GM19099 (cell line): ENCODE data around the gene MIA3.

ENCODE experiments used
- POLR2A ChIP-seq: IDR thresholded peaks from 3 replicates; pipeline ENCODE4 v1.6.1; 2011; ENCODE audit warnings: low read depth; ENCODE audit not compliant: insufficient read length; ENCODE audit errors: extremely low read depth

Gene MIA3

DNA sequence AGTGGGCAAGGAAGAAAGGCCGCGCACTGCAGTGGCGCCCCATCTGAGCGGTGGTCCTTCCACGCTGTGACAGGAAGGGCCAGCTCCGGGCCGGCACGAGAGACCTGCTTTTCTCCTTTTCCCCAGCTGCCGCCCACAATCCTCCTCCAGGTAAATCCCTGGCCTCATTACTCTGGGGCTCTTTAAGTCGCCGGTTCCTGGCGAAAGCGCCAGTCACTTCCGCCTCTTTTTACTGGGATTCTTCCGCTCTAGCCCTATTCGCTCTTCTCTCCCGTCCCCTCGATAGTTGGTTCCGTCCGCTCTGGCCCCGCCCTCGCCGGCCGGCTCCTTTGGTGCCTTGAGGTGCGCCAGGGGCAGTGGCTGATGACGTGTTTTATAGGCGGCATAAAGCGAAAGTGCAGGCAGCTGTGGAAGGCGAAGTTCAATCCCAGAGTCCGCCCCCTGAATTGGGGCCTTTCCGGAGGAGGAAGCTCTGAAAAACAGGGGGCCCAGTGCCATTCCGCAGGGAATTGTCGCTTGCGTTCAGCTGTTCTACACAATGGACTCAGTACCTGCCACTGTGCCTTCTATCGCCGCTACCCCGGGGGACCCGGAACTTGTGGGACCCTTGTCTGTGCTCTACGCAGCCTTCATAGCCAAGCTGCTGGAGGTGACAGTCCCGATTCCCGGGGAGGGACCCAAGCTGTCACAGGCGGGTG, 26.2 kb downstream of the MIA3 start:
- peak; percentile 88 for TF ChIP-seq POLR2A

DNA sequence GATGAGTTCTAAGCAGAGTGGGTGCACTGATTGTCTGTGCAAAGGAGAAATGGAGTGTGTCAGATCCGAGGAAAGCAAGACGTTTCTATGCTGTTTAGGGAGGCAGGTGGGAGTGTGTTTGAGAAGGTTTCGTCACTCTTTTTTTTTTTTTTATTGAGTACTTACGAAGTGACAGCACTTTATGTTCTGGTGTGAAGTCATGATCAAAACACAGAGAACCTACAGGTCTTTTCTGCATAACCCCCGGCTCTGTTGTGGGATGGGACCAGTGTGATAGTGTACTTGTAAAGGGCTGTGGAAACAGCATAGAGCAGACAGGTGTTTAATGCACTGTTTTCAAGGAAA, 26.7 kb downstream of the MIA3 start:
- no peak for TF ChIP-seq POLR2A

DNA sequence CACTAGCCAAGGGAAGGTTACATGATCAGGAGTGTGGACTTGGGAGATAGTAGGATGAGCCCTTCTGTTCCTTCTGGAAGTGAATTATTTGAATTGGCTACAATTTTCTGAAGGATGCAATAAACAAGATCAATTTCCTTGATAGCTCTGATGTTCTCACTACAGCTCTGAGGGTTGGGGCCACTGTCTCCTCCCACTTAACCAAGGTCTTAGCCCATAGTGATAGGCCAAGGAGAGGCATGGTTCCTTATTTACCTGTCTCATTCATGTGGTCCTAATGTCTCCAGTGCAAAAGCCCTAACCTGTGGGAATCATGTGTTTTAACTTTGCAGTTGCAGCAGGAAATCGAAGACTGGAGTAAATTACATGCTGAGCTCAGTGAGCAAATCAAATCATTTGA, 34.8 kb downstream of the MIA3 start:
- TF ChIP-seq POLR2A = no peak

DNA sequence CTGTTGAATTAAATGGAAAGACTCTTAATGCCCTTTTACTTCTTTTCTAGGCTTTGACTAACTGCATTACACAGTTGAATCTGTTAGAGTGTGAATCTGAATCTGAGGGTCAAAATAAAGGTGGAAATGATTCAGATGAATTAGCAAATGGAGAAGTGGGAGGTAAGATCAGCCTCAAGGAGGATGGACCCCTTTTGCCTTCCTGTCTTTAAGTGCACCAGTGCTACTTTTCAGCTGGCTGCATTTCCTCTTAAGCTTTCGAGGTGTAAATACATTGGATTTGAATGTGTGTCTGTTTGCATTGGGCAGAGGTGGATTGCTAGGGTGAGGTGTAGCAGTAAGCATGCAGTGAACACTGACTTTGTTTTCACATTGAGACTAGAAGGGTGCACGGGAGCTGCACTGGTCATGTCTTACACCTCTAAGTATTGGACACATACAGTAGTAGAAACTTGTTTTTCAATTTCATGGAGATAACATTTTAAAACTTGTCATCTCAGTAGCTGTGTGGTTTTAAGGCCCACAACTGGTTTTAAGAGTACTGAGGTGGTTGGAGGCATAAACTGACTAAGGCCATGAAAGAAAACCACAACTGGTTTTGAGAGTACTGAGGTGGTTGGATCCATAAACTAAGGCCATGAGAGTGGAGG, 35.4 kb downstream of the MIA3 start:
- TF ChIP-seq POLR2A = no peak

DNA sequence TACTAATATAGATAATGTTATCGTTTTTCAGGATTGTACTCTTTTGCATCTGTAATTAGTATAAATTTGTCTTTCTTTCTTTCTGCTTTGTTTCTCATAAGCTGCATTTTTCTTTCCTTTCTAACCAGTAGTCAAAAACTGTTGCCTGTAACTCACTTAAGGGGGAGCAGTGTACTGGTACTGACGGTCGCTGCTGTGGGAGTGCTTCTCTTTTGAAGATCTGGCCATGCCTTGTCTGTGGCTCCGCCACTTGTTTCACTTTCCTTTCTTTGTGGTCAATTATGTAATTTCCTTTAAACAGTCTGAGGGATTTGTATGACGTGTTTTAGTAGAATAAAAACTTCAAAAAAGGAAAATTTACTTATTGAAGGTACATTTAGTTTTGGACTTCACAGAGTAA, 37.0 kb downstream of the MIA3 start:
- TF ChIP-seq POLR2A = peak; percentile 17

DNA sequence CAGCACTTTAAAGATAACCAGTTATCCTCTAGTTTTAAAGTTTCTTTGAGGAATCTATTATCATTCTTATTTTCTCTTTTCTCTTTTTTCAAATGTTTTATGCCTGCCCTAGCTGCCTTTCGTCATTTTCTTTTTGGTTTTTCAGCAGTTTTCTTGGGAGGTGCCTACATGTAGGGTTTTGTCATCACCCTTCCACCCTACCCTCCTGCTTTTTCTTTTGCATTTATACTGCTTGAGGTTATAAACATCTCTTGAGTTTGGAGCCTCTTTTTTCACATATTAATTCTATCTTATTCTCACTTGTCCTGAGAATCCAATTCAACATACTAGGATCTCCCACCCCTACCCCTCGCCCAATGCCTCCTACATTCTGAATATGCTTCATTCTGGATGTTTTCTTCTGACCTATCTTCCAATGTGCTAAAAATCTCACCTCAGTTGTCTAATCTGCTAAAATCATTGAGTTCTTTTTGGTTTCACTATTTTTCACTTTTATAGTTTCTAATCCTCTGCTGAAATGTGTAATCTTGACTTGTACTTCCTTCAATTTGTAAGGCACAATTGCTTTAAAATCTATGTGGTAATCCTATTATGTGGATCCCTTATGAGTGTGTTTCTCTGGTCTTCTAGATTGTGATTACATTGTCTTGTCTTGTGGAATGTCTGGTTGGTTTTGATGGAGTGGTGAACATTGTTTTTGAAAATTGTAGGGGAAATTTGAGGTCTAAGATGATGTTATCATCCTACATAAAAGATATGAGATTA, 38.7 kb downstream of the MIA3 start:
- TF ChIP-seq POLR2A = no peak

DNA sequence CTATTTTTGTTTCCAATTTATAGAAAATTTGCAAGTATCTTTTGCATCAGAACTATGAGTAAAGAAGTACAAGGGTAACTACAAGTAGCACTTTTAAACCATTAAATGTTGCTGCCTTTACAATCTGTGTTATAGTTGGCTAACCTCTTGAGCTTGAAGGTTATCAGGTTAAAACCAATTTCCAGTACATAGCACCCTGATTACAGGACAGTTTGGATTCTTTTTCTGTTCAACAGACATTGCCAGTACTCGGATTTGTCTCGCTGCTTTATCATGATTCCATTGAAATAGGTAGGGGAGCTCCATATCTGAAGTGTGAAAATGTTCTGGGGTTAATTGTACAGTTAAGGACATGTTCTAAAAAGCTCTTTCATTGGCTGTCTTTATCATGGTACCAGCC, 40.0 kb downstream of the MIA3 start:
- TF ChIP-seq POLR2A = no peak

DNA sequence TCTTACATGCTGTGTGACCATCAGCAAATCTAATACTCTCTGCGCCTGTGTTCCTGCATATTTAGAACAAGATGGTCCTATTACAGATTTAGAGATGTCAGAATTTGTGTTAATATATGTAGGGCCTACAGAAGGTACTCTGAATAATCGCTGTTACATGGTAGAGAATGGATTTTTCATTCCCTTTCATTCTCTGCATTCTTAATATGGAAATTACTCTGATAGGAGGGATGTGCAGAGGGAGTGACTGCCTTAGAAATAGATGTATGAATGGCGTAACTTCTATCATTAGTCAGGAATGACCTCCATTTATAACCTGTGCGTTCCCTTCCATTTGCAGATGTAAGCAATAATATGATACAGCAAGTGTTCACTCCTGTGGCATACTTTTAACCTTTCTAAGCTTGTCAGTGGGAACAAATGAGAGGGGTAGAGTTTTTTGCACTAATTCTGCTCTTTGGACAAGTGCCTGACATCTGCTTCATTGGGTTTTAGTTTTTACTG, 45.6 kb downstream of the MIA3 start:
- TF ChIP-seq POLR2A = no peak

DNA sequence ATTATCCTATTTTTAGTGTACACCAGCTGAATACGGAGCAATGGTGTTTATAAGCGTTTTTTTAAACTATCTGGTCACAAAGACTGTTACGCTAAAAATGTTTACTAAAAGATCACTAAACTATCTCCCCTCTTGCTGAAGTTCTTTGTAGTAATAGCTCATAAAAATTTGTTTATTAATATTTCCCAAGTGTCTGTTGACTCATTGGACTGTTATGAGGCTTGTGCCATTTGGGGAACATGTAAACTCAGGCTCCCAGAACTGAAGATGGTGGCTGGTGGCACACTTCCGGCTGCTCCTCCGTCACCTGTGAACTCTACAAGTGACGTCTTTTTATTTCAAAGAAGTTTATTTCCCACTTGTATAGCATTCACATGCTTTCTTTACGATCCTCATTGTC, 48.1 kb downstream of the MIA3 start:
- TF ChIP-seq POLR2A = no peak

DNA sequence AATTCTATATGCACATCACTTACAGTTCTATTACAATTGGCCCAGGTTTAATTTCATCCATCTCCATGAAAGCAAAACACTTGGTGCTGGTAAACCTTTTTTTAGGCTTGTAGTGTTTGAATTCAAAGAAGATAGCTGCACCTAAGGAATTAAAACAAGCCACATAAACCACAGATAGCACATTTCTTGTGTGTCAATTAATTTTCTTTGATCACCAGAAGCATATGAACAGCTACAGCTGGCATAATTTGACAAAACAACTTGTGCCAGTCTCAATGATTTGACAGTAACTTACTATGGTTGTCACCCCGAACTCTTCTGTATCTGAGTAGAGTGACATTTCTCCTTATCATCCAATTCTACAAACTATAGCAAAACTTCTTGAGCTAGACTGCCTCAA, 52.2 kb downstream of the MIA3 start:
- TF ChIP-seq POLR2A = no peak

DNA sequence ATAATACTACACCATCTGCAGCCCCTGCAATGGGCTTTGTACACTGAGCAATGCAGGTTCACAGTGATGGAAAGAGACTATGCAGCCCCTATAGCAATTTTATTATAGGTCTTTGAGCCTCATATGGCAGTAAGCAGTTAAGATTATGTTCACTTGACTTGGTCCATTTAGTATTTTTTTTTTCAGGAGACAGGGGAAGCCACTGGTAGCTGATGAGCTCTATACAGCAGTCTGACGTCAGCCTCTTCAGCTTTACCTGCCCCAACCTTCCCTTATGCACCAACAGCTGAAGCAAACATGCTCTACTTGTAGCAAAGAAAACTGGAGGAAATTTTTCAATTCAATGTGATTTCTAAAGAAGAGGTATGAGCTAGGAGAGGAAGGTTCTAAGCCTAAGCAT, 62.2 kb downstream of the MIA3 start:
- no peak for TF ChIP-seq POLR2A

DNA sequence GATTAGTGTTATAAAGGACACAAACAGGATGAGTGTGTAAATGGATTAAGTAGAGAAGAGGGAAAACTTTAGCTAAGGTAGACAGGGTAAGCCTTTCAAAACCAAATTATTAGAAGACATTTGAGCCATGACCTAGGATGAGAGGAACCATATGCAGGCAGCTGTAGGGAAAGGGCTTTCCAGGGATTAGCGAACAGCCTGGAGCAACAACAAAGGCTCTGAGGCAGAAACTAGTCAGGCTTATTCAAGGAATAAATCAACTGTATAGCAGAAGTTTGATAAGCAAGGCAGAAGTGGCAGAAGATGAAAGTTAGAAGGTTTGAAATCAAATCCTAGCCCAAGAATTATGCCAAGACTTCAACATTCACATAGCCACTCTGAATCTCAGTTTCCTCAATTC, 73.1 kb downstream of the MIA3 start:
- no peak for TF ChIP-seq POLR2A

DNA sequence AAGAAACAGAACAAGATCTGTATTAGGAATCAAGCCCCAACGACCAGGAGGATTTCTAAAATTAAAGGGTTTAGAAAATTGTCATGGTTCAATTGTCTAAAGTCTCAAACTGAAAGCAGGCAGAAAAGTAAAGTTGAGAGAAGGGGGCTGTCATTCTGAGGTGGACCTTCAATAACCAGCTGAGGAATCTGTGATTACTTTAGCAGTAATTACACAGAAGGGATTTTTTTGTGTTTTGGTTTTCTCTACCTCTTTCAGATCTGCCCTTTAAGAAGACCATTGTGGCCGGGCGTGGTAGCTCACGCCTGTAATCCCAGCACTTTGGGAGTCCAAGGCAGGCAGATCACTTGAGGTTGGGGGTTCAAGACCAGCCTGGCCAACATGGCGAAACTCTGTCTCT, 77.0 kb downstream of the MIA3 start:
- no peak for TF ChIP-seq POLR2A

DNA sequence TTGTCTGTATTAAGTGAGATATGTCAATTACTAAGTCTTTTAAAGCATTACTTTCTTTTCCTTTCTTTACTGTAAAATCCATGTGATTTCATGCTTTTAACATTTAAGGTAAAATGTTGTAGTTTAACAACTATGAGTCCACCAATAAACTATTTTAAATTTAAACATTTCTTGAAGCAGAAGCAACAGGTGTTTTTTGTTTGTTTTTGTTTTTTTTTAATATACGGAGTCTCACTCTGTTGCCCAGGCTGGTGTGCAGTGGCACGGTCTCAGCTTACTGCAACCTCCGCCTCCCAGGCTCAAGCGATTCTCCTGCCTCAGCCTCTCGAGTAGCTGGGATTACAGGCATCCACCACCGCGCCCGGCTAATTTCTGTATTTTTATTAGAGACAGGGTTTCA, 78.8 kb downstream of the MIA3 start:
- TF ChIP-seq POLR2A = no peak

DNA sequence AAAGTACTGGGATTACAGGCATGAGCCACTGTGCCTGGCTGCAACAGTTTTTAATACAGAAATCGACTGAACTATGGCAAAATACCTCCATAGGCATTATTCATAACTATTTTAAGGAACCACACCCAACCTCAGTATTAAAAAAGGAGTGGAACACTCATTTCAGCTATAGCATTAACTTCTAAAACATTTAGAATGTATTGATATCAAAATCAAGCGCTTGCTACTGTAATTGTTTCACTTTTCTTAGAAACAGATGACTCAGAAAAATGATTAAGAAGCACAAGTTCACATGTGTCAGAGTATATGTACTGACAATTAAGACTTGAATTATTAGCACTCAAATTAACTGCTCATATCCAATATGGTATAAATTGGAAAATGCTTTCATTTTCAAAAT, 79.3 kb downstream of the MIA3 start:
- TF ChIP-seq POLR2A = no peak

DNA sequence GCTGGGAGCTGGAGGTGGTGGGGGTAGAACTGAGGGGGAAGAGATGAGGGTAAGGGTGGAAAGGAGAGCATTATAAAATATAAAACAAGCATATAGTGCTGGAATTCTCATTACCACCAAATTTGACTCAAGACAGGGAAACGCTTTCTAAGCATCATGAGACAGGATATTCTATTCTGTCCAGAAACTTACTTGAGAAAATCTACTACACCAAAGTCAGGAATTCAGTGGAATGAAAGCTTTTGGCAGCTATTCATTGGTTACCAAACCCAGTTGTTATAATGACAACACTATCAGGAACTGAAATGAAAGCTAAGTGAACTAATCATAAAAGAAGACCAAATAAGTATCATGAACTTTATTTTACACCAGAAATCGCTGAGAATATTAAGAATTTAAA, 79.9 kb downstream of the MIA3 start:
- no peak for TF ChIP-seq POLR2A

DNA sequence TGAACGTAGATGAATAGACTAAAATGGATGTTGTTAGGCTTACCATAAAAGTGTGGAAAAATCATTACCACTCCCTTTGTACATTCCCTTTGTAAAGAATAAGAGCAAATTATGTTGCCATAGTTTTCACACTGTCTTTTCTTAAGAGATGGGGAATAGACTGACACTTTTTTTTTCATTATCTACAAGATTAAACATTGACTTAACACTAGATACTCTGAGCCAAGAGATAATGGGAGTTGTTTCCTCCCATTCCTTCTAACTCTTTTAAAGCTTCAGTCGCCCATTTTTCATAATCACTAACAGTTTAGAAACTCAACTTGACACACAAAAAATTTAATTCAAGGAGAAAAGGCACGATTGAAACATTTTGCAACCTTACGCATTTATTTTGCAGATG, 84.3 kb downstream of the MIA3 start:
- no peak for TF ChIP-seq POLR2A

DNA sequence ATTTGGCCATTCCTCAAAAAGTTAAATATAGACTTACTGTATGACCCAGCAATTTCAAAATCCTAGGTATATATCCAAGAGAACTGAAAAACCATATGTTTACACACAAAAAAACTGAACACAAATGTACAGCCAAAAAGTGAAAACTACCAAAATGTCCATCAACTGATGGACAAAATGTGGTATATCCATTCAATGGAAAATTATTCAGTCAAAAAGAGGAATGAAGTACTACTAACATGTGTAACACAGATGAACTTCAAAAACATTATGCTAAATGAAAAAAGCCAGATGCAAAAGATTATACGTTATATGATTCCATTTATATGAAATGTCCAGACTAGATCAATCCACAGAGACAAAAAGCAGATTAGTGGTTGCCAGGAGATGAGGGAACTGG, 86.4 kb downstream of the MIA3 start:
- no peak for TF ChIP-seq POLR2A
